ENCODE results near the gene EIF2B4. TPM values are rescaled to one million over a fixed set of nuclear protein-coding genes. Genes with fewer than 3 reads are reported as not detected.

EIF2B4 gene
- total and polyA plus RNA-seq, 2 of the 13 experiments (the other 11 are each of a cell fraction or from before 2014, with no cell fraction given), result 91.5 to 96.4 TPM

GRCh38 chr2:27322766-27323595 lies 47.2 kb downstream of the EIF2B4 start, which contains the start of gene MPV17 (continued):
- TF ChIP-seq ZNF274 (CRISPR knock-in tag; IDR thresholded peaks at IDR 0.05) (peak; percentile 82; the same call in 1 of the 2 replicates), LCORL (IDR thresholded peaks at IDR 0.05) (0 out of 2 replicates have a peak, but pooled peaks have one; percentile 12), LCORL (CRISPR knock-in tag; IDR thresholded peaks at IDR 0.05) (peak; percentile 90), ATF6 (CRISPR knock-in tag; conservative IDR thresholded peaks at IDR 0.05) (peak; percentile 72; the same call in 1 of the 2 replicates), POGK (CRISPR knock-in tag; conservative IDR thresholded peaks at IDR 0.05) (peak; percentile 28; the same call in 1 of the 2 replicates), ZBTB46 (CRISPR knock-in tag; IDR thresholded peaks at IDR 0.05; ENCODE audit: borderline replicate concordance) (no peak; the same call in 1 of the 2 replicates), ZNF609 (CRISPR knock-in tag; IDR thresholded peaks at IDR 0.05; ENCODE audit: borderline replicate concordance) (0 out of 2 replicates have a peak, but pooled peaks have one; percentile 37), PBX3 (CRISPR knock-in tag; IDR thresholded peaks at IDR 0.05; ENCODE audit: borderline replicate concordance) (no peak), ZBTB8A (CRISPR knock-in tag; IDR thresholded peaks at IDR 0.05; ENCODE audit: borderline replicate concordance, low read depth) (no peak), HES4 (CRISPR knock-in tag; IDR thresholded peaks at IDR 0.05; ENCODE audit: borderline replicate concordance) (peak; percentile 91; the same call in 1 of the 2 replicates), CERS6 (CRISPR knock-in tag; IDR thresholded peaks at IDR 0.05) (no peak), ZNF816 (CRISPR knock-in tag; IDR thresholded peaks at IDR 0.05; ENCODE audit: borderline replicate concordance) (0 out of 2 replicates have a peak, but pooled peaks have one; percentile 84)
